HG02642 (cell line): ENCODE measurements around the gene INTS11.

ENCODE experiments used
- ATAC-seq: cut with Tn5 transposase; IDR thresholded peaks from one replicate; pipeline ENCODE4 v1.9.1; 2021; ENCODE audit warnings: mild to moderate bottlenecking; ENCODE audit not compliant: unreplicated experiment, poor library complexity

The INTS11 gene

DNA sequence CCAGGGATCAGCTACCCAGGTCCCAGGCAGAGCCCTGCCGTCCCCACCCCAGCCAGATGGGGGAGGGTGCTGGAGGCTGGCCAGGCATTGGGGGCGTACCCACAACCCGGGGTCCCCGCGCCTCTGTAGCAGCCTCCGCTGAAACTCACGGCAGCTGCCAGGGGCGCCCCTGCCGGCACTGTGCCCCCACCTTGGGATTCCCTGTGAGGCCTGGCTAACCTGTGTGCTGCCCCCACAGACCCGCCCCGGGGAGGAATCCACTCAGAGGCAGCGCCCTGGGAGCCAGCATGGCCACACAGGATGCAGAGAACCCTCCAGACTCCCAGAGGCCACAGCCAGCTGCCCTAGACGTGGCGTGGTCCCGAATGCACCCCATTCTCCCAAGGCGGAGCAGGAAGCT is 20.9 kb upstream of the INTS11 start:
- ATAC-seq, result no peak

DNA sequence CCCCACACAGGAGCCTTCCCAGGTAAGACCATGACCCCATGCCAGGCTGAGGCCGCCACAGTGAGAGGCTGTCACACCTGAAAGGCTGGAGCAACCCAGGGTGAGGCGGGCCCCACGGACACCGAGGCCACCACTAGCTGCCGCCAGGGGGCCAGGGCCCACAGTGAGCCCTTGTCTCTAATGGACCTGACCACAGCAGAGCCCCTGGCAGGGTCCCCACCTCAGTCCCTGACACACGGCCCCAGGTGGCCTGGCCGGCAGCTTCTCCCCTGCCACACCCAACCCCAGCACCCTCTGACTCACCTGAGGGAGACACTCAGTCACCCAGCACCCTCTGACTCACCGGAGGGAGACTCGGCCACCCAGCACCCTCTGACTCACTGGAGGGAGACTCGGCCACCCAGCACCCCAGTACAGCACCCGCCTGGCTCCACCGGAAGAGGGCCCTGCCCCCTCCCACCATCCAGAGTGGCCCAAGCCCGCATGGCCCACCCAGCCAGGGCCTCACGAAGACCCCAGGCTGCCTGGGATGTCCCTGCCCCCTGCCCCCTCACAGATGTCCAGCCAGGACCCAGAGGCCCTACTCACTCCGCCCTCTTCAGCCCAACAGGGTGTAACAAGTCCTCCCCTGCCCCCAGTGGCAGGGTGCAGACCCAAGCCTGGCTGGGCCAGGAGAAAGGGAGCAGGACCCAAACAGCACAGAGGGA is 20.3 kb upstream of the INTS11 start:
- no peak for ATAC-seq

DNA sequence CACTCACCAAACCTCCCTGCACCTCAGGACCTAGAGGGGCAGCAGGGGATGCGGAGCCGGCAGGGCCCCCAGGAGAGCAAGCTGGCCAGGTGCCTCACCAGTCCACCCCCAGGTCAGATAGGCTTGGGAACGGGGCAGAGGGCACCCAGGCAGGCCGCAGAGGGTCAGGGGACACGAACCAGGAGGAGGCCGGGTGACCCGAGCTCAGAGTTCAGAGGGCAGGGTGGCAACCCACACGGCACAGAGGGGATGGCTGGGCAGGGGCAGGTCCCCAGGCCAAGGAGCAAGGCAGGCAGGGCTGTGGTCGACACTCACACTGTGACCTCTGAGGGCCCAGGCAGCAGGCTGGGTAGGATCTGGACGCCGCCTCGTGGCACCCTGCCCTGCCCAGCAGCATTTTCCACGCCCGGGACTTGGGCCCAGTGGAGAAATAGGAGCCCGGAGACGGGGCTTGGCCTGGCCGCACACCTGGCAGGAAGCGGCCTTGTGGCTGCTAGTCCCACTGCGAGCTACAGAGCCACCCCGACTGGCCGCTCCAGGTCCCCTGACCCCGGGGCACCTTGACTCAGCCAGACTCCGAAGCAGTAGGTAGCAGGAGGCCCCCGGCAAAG is 19.5 kb upstream of the INTS11 start:
- ATAC-seq, result no peak

DNA sequence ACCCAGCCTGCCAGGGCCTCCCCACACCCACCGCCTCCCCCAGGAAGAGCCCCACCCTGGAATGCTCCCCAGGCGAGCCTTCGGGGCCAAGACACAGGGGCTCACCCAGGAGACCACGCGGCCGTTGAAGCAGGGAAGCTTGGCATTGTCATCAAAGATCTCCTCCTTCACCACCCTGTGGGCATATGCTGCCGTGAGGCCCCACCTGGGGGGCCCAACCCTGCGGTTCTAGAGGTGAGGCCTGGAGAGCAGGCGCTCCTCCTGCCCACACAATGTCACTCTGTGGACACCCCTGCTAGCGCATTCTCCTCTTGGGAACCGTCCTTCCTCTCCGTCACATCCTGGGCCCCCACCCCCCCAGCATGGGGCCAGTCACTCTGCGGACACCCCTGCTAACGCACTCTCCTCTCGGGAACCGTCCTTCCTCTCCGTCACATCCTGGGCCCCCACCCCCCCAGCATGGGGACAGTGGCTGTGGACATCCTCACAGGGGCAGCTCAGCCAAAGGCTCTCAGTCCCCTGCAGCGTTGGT is 18.2 kb upstream of the INTS11 start:
- no peak for ATAC-seq

DNA sequence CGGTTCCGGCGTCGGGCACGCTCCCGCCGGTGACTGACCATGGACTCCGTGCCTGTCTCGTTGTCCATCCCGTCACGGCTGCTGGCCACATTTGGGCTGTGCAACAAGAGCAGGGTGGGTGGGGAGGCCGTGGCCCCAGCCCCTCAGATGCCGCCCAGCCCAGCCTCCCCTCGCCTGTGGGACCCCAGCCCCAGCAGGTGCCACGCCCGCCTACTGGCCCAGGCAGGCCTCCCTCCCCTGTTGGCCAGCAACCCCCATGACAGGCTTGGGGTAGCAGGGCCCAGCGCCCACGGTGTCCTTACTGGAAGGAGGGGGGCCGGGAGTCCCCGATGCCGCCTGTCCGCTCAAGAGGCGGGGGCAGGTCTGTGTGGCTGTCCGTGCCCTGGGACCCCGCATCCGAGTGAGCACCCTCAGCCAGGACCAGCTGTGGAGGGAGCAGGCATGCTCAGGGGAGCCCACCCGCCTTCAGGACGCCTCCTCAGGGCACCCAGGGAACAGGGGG is 17.7 kb upstream of the INTS11 start:
- no peak for ATAC-seq

DNA sequence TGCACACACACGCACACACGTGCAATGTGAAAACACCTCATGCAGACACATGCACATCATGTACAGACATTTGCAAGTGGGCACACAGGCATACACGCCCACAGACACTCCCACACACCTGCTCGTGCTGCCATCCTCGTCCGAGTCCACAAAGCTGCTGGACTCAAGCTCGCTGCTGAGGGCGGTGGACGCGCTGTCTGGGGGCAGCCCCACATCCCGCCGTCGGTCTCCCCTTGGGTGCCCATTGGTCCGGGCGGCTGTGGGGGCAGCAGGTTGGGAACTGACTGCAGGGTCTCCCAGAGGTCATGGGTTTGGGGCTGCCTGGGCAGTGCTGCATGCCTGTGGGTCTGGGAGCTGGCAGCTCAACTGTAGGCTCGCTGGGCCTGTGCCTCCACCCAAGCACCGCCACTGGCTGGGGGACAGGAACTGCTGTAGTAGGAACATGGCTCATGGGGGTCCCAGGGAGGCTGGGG is 17.1 kb upstream of the INTS11 start:
- ATAC-seq, result no peak

DNA sequence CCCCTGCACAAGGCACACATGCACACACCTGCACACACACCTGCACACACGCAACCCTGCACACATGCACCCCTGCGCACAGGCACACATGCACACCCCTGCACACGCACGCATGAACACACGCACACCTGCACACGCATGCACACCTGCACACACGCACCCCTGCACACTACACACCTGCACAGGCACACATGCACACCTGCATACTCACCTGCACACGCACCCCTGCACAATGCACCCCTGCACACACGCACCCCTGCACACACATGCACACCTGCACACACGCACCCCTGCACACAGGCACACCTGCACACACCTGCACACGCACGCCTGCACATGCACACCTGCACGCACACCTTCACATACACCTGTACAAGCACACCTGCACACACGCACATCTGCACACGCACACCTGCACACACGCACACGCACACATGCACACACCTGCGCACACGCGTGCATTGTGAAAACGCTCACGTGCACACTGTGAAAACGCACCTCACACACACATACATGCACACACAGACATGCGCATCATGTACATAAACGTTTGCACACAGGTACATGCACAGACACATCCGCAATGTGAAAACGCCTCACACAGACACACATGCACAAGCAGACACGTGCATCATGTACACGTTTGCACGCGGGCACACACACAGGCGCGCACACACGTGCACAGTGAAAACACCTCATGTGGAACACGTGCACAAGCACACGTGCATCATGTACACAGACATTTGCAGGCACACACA is 16.5 kb upstream of the INTS11 start:
- no peak for ATAC-seq

DNA sequence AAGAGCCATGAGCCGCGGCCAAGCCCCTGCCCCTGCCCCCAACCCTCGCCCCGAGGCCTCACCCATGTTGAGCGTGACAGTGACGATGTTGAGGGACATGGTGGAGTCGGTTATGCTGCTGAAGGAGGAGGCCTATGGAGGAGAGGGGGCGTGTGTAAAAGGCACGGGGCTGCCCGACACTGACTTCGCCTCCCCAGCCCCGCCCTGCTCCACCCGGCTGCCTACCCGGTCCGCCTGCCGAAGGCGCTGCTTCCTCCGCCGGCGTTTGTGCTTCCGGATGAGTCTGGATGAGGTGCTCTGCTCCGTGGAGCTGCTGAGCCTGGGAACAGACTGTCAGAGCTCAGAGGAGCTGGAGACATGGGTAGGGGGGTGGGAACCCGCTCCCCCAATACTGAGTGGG is 15.7 kb upstream of the INTS11 start:
- ATAC-seq, result no peak

DNA sequence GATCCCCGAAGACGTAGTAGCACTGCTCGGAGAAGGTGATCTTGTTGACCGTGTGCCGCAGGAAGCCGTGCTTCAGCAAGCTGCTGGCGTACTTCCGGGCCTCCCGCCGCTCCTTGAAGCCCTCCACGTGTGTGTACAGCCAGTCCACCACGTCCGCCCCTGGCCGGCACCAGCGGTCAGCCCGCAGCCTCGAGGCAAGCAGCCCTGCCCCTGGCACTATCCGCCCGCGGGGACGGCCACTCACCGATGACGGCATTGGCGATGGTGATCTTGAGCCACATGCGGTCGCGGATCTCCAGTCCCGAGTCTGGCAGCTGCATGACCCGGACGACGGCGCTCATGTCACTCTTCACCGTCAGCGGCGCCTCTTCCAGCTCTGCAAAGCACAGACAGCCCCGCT is 13.8 kb upstream of the INTS11 start:
- no peak for ATAC-seq

DNA sequence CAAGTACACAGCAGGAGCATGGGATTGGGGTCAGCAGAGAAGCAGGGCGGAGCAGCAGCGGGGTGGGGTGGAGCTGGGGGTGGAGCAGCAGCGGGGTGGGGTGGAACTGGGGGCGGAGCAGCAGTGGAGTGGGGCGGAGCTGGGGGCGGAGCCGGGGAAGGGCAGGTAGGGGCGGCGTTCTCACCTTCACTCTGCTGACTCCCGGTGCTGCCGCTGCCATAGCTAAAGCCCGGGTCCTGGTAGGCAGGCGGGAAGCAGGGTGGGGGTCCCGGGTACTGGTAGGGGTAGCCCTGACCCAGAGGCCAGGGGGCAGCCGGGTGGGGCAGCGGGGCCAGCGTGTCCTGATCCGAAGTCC is 13.3 kb upstream of the INTS11 start:
- no peak for ATAC-seq

DNA sequence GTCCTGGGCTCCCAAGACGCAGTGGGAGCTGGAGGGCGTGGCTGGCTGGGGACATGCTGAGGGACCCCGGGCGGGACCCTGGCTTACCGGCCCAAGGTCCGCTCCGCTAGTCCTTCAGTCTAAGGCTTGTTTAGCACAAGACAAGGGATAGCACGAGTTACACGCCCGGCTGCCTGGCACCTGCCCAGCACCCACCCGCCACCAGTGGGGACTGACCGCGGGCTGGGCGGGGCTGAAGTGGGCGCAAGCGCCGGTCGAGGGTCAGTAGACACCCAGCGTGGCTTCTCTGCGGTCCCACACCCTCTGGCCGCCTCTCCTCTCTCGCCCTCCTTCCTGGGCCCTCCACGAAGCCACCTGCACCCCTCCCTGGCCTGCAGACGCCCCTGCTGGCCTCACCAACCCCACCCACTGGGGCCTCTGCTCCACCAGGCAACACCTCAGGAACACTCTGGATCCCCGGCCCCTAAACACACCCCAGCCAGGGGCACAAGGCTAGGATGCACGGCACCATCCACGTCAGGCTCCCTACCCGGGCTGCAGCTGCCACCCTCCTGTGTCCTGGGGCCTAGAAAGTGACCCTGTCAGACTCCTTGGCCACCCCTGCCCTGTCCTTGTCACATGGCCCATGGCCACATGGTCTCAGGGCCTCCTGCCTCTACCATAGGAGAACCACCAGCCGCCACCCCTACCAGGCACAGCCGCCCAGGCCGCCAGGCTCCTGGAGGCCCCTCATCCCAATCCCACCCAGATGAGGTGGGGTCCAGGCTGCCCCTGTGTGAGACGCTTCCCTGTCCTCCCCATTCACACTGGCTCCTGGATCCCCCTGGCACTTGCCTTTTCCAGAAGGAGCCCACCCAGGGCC is 12.7 kb upstream of the INTS11 start:
- no peak for ATAC-seq

DNA sequence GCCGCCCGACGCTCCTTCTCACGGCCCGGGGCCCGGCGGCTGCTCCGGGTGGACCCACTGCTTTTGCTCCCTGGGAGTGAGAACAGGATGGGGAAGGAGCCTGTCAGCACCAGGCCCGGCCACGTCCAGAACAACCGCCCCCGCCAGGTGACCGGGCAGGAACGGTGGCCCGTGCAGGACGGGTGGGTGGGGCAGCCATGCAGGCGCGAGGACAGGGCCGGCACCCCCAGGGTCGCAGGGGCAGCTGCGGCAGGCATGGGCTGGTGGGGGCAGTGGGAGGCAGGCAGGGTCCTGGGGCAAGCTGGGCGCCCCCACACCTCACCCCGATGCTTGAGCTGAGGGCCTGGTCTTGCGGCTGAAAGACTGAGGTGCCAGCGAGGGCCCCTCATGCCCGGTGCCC is 12.0 kb upstream of the INTS11 start:
- ATAC-seq, result no peak

DNA sequence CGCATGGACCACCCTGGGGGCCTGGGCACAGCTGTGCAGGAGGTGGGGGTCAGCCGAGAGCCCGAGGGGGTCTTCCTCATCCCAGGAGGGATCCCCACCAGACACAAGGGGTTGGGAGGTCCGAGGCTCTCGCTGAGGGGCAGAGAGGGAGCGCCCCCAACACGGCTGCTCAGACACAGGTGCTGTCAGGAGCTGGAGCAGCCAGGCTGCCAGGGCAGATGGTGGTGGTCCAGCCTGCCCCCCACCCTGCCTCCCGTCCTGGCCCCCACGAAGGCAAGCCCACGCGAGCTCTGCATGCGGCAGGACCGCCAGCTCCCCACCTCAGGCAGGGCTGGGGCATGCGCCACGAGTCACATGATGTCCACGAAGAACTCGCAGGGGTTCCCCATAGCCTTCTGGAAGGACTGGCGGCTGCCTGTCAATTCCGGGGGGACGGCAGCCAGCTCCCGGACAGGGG is 11.4 kb upstream of the INTS11 start:
- ATAC-seq, result no peak

DNA sequence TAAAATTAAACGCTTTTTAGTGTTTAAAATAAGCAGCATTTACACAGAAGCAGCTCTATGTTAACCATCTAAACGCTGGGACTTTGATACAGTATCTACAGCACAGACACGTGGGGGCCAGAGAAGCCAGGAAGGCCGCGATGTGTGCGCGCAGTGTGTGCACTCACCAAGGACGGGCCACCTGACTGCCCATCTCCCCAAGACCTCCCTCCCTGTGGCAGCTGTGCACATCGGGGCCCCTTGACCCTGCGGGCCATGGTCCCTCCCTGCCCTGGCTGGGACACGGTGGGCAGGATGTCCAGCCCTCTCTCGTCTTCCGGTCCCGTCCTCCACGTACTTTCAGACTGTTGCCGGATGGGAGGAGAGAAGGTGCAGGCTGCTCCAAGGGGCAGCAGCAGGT is 10.8 kb upstream of the INTS11 start:
- ATAC-seq, result no peak

DNA sequence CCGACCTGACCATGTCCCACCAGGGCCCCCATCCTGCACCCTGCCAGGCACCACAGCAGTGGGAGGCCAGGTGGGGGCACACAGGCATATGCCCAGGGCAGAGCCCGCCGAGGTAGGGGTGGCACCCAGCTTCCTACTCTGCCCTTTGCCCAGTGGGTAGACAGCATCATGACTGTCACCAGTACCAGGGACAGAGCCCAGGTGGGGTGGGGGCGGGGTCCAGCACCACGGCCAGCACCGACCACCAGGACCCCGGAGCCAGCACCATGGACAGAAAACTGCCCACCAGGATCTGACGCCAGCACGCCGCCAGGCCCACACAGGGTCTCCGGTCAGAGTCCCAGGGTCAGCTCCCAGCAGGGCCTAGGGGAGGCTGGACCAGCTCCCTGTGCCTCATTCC is 10.4 kb upstream of the INTS11 start:
- no peak for ATAC-seq

DNA sequence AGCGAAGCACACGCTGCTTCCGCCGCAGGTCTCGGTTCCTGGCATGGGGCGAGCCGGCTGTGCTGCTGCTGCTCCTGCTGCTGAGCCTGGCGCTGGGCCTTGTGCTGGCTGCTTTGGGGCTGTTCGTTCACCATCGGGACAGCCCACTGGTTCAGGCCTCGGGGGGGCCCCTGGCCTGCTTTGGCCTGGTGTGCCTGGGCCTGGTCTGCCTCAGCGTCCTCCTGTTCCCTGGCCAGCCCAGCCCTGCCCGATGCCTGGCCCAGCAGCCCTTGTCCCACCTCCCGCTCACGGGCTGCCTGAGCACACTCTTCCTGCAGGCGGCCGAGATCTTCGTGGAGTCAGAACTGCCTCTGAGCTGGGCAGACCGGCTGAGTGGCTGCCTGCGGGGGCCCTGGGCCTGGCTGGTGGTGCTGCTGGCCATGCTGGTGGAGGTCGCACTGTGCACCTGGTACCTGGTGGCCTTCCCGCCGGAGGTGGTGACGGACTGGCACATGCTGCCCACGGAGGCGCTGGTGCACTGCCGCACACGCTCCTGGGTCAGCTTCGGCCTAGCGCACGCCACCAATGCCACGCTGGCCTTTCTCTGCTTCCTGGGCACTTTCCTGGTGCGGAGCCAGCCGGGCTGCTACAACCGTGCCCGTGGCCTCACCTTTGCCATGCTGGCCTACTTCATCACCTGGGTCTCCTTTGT is 9.2 kb upstream of the INTS11 start:
- ATAC-seq, result no peak

DNA sequence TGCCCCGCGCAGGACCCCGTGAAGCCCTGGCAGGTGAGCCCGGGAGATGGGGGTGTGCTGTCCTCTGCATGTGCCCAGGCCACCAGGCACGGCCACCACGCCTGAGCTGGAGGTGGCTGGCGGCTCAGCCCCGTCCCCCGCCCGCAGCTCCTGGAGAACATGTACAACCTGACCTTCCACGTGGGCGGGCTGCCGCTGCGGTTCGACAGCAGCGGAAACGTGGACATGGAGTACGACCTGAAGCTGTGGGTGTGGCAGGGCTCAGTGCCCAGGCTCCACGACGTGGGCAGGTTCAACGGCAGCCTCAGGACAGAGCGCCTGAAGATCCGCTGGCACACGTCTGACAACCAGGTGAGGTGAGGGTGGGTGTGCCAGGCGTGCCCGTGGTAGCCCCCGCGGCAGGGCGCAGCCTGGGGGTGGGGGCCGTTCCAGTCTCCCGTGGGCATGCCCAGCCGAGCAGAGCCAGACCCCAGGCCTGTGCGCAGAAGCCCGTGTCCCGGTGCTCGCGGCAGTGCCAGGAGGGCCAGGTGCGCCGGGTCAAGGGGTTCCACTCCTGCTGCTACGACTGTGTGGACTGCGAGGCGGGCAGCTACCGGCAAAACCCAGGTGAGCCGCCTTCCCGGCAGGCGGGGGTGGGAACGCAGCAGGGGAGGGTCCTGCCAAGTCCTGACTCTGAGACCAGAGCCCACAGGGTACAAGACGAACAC is 8.5 kb upstream of the INTS11 start:
- ATAC-seq, result no peak

DNA sequence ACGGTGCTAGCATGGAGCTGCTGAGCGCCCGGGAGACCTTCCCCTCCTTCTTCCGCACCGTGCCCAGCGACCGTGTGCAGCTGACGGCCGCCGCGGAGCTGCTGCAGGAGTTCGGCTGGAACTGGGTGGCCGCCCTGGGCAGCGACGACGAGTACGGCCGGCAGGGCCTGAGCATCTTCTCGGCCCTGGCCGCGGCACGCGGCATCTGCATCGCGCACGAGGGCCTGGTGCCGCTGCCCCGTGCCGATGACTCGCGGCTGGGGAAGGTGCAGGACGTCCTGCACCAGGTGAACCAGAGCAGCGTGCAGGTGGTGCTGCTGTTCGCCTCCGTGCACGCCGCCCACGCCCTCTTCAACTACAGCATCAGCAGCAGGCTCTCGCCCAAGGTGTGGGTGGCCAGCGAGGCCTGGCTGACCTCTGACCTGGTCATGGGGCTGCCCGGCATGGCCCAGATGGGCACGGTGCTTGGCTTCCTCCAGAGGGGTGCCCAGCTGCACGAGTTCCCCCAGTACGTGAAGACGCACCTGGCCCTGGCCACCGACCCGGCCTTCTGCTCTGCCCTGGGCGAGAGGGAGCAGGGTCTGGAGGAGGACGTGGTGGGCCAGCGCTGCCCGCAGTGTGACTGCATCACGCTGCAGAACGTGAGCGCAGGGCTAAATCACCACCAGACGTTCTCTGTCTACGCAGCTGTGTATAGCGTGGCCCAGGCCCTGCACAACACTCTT is 7.7 kb upstream of the INTS11 start:
- ATAC-seq, result no peak
